Hematopoietic multipotent progenitor cell treated with erythropoietin and hydrocortisone succinate and interleukin-3 and kit ligand, for 8 days (in vitro differentiated cells): ENCODE data around the gene PABPN1L.
A peak's percentile ranks its signal among the peaks of the same experiment; 100 is the strongest.

Experiments used
- DNase-seq: peaks from one replicate; pipeline ENCODE4 v3.0.0-alpha.2; 2015

Gene PABPN1L

GRCh38 chr16:88883117-88883895 is 16.8 kb upstream of the PABPN1L start:
- DNase-seq, result no peak

GRCh38 chr16:88882358-88883030 is 16.0 kb upstream of the PABPN1L start:
- peak; percentile 80 for DNase-seq

- DNase-seq, result no peak
Measured at GRCh38 chr16:88881675-88882357, 15.4 kb upstream of the PABPN1L start.

GRCh38 chr16:88881007-88881615 is 14.7 kb upstream of the PABPN1L start:
- DNase-seq, result no peak

- no peak for DNase-seq
Measured at GRCh38 chr16:88880226-88881006, 14.0 kb upstream of the PABPN1L start.

GRCh38 chr16:88879788-88880055 is 13.3 kb upstream of the PABPN1L start:
- no peak for DNase-seq

GRCh38 chr16:88878967-88879787 is 12.7 kb upstream of the PABPN1L start:
- no peak for DNase-seq

- DNase-seq, result no peak
Measured at GRCh38 chr16:88878356-88878755, 11.9 kb upstream of the PABPN1L start.

- no peak for DNase-seq
Measured at GRCh38 chr16:88877564-88878289, 11.3 kb upstream of the PABPN1L start.

GRCh38 chr16:88876942-88877526 is 10.6 kb upstream of the PABPN1L start:
- DNase-seq, result no peak

- DNase-seq, result no peak
Measured at GRCh38 chr16:88875703-88876234, 9.3 kb upstream of the PABPN1L start.

- DNase-seq, result no peak
Measured at GRCh38 chr16:88874938-88875599, 8.6 kb upstream of the PABPN1L start.

- no peak for DNase-seq
Measured at GRCh38 chr16:88872650-88873331, 6.3 kb upstream of the PABPN1L start.

- no peak for DNase-seq
Measured at GRCh38 chr16:88871730-88872416, 5.4 kb upstream of the PABPN1L start.

- DNase-seq, result peak; percentile 9
Measured at GRCh38 chr16:88871349-88871702, 4.9 kb upstream of the PABPN1L start.

GRCh38 chr16:88870608-88871348 is 4.3 kb upstream of the PABPN1L start:
- DNase-seq, result peak; percentile 12

GRCh38 chr16:88869673-88869980 is 3.2 kb upstream of the PABPN1L start:
- DNase-seq, result no peak

- DNase-seq, result no peak
Measured at GRCh38 chr16:88868974-88869672, 2.7 kb upstream of the PABPN1L start.
